Body of pancreas (tissue), 4 donors: ENCODE data around the gene CD81. TPM values are rescaled to one million over a fixed set of nuclear protein-coding genes. Genes with fewer than 3 reads are reported as not detected.

Source experiments
- ATAC-seq: fragments of 150-250 bp; one replicate; pipeline ENCODE4 v1.9.1; 2016
- DNase-seq, 4 donors: peaks; one replicate each; pipeline ENCODE4 v3.0.0-alpha.2; 2019
- H3K27ac ChIP-seq, 4 donors: fragments of 200-600 bp; sonication (generic); 1 replicate in 3 of 4; 2 replicates in 1 of 4; pipeline versions ENCODE4 v1.5.1 to v1.6.1; 2016 to 2019; ENCODE audit warnings: mild to moderate bottlenecking in 1 of 4, mixed read lengths in 1 of 4, moderate library complexity in 1 of 4
- H3K27me3 ChIP-seq, 2 donors: fragments of 200-600 bp; sonication (generic); one replicate each; pipeline ENCODE4 v1.6.0; 2016; ENCODE audit warnings: mild to moderate bottlenecking in 1 of 2
- H3K36me3 ChIP-seq, 2 donors: fragments of 200-600 bp; sonication (generic); replicated peaks in 1 of 2; 2 replicates each; pipeline ENCODE4 v1.5.1; 2016; ENCODE audit warnings: low read depth in 2 of 2; ENCODE audit not compliant: insufficient read depth in 1 of 2
- H3K4me1 ChIP-seq: fragments of 200-600 bp; sonication (generic); one replicate; pipeline ENCODE4 v1.6.0; 2016
- H3K4me3 ChIP-seq, 2 donors: fragments of 200-600 bp; sonication (generic); 1 replicate in 1 of 2; 2 replicates in 1 of 2; pipeline ENCODE4 v1.5.1; 2016 to 2019
- H3K9me3 ChIP-seq, 3 donors: fragments of 200-600 bp; sonication (generic); 1 replicate in 2 of 3; 2 replicates in 1 of 3; pipeline ENCODE4 v1.5.1; 2016
- CTCF ChIP-seq, 7 experiments: fragments of 450-650 bp in 4 of 7; fragments of 200-600 bp in 3 of 7; sonication (generic) in 3 of 7; IDR thresholded peaks; one replicate each; pipeline ENCODE4 v1.5.1; 2016 to 2019; ENCODE audit warnings: antibody characterized with exemption in 7 of 7
- POLR2A ChIP-seq, 3 donors: fragments of 450-650 bp; IDR thresholded peaks; one replicate each; pipeline ENCODE4 v1.6.1; 2016; ENCODE audit warnings: antibody characterized with exemption in 3 of 3, mild to moderate bottlenecking in 2 of 3
- WGBS, 2 donors: methylation state at CpG; one replicate each; pipeline ENCODE4 v1.1.5; 2017; 5-methylcytosine and 5-hydroxymethylcytosine counted together
- intact Hi-C: fragments of 100-400 bp; cut with DNase I; formaldehyde crosslinking; loops from one replicate; pipeline ENCODE4 v1.15.1; 2023
- total RNA-seq, 2 donors: library from RNA; depleted of rRNA; stranded (reverse); fragments of >200 nt; gene quantifications; one replicate each; pipeline ENCODE4 v1.1.0, GENCODE V29; 2016

The CD81 gene
- total RNA-seq, 2 donors from 2014 or later: 217 to 332 TPM

GRCh38 chr11:2426221-2426620 is 49.1 kb downstream of the CD81 start:
- no peak overlapping the region for H3K27ac ChIP-seq
- H3K9me3 ChIP-seq: no peaks in the 10 kb centered on the region
- ATAC-seq (no peak), DNase-seq (no peak)
- H3K4me3 ChIP-seq: no peak overlapping the region
- no peaks in the 10 kb centered on the region for H3K36me3 ChIP-seq
- intact Hi-C loops: loop anchor here (2.0 to 5.0 kb wide), 2 partner anchors 105 to 466 kb away; no protein-coding TSS in a partner anchor
- 80% methylated on average over 13 of the region's 13 CpGs; no CpG with 5 or more reads in 1 of the 2 donors for WGBS, 2 donors
- no peaks in the 10 kb centered on the region for H3K4me1 ChIP-seq
- H3K27me3 ChIP-seq: no peaks in the 10 kb centered on the region
- no peak for TF ChIP-seq POLR2A (IDR thresholded peaks at IDR 0.05)
- no peak for TF ChIP-seq CTCF (IDR thresholded peaks at IDR 0.05)

- H3K4me1 ChIP-seq: no peaks in the 10 kb centered on the region
- no peaks in the 10 kb centered on the region for H3K9me3 ChIP-seq
- DNase-seq: peak in 1 of 4 donors; percentile 29
- no peak for TF ChIP-seq POLR2A (IDR thresholded peaks at IDR 0.05)
- no peak for TF ChIP-seq CTCF (IDR thresholded peaks at IDR 0.05)
- no peak overlapping the region for H3K27ac ChIP-seq
- H3K36me3 ChIP-seq: no peaks in the 10 kb centered on the region
- ATAC-seq: peak; percentile 16
- WGBS, 2 donors: 55 to 64% methylated on average over 10 to 14 of the region's 14 CpGs
- intact Hi-C loops: loop anchor here (2.0 to 5.0 kb wide), 2 partner anchors 104 to 465 kb away; no protein-coding TSS in a partner anchor
- no peaks in the 10 kb centered on the region for H3K27me3 ChIP-seq
- no peak overlapping the region for H3K4me3 ChIP-seq
These were observed 49.9 kb downstream of the CD81 start for GRCh38 chr11:2426826-2427521.

- TF ChIP-seq CTCF (IDR thresholded peaks at IDR 0.05) (no peak), POLR2A (IDR thresholded peaks at IDR 0.05) (no peak)
- DNase-seq (no peak), ATAC-seq (peak; percentile 8)
- no peak overlapping the region for H3K27ac ChIP-seq
- intact Hi-C loops: loop anchor here (2.0 to 5.0 kb wide), 2 partner anchors 103 to 464 kb away; no protein-coding TSS in a partner anchor
- no peaks in the 10 kb centered on the region for H3K27me3 ChIP-seq
- H3K36me3 ChIP-seq: no peaks in the 10 kb centered on the region
- no peaks in the 10 kb centered on the region for H3K9me3 ChIP-seq
- H3K4me3 ChIP-seq: no peak overlapping the region
- 38 to 54% methylated on average over 7 to 10 of the region's 12 CpGs for WGBS, 2 donors
- no peaks in the 10 kb centered on the region for H3K4me1 ChIP-seq
These were observed 50.7 kb downstream of the CD81 start for GRCh38 chr11:2427721-2428321.

GRCh38 chr11:2428322-2428795 is 51.2 kb downstream of the CD81 start:
- H3K27me3 ChIP-seq: no peaks in the 10 kb centered on the region
- no peaks in the 10 kb centered on the region for H3K4me1 ChIP-seq
- 52 to 54% methylated on average over 8 of the region's 8 CpGs for WGBS, 2 donors
- H3K9me3 ChIP-seq: no peaks in the 10 kb centered on the region
- intact Hi-C loops: loop anchor here (5.0 kb wide), 1 partner anchor 464 kb away; no protein-coding TSS in a partner anchor
- DNase-seq (peak; percentile 86 to 89 (median 88)), ATAC-seq (peak; percentile 77)
- H3K4me3 ChIP-seq: no peak overlapping the region
- H3K36me3 ChIP-seq: no peaks in the 10 kb centered on the region
- TF ChIP-seq CTCF (IDR thresholded peaks at IDR 0.05): peak; percentile 90 to 100 (median 96)
- no peak for TF ChIP-seq POLR2A (IDR thresholded peaks at IDR 0.05)
- no peak overlapping the region for H3K27ac ChIP-seq
